Measurements from ENCODE around the gene DPM1. TPM values are rescaled to one million over a fixed set of nuclear protein-coding genes. Genes with fewer than 3 reads are reported as not detected.

Gene DPM1
- total and polyA plus RNA-seq, 2 of the 8 experiments (the other 6 are each of a cell fraction or from before 2014, with no cell fraction given) = 42.3 to 57.0 TPM

DNA sequence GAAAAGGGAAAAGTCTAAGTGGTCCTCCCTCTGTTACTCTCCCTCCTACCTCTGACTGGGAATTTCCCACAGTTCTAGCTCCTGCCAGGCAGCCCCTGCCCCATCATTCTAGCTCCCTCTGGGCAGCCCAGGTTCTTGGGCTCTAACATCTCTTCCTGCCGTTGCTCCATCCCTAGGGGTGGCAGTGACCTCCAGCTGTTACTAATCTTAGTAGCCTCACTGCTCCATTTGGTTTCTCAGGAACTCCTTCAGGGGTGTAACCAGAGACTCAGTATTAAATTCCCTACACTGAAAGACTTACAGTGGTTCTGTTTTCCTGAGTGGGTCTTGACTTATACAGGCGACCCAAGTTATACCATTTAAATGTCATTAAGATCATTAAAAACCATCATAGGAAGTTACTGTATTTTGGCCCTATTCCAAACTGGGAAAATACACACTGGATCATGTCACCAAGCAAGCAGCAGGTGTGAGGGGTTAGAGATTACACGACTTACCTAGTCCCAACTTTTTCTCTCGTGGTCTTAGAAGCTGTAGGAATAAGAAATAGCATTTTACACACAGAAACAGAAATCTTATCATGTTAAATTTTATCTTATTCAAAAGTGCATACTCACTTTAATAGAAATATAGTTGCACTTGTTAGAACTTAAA lies 10.1 kb downstream of the DPM1 start:
- Histone ChIP-seq H3K79me1 (ENCODE audit: low read depth, low read length) (no peaks in the 10 kb centered on the region), H3K27ac (ENCODE audit: low read depth, low read length) (no peak overlapping the region), H2BK12ac (ENCODE audit: low read depth, low read length) (no peak overlapping the region), H3K18ac (ENCODE audit: extremely low read depth, low read length) (no peak overlapping the region), H4K5ac (ENCODE audit: insufficient read length, low read depth, low read length) (no peak overlapping the region), H3K27me3 (replicated peaks in 1 of 4; ENCODE audit: control insufficient read depth in 3 of 4, extremely low read depth in 1 of 4, insufficient read depth in 3 of 4, low read length in 3 of 4) (no peaks in the 10 kb centered on the region), H3K4me2 (ENCODE audit: insufficient read depth in 1 of 2, low read depth in 2 of 2, low read length in 2 of 2) (no peak overlapping the region), H3K4me1 (replicated peaks in 1 of 4; ENCODE audit: control insufficient read depth in 3 of 4, insufficient read depth in 4 of 4, low read length in 3 of 4) (no peaks in the 10 kb centered on the region), H3K79me2 (ENCODE audit: control insufficient read depth in 1 of 2, insufficient read depth in 2 of 2, low read length in 2 of 2) (peaks cover 0 to 20% of the 10 kb centered on the region in 2 experiments; a peak in 2 of 4 replicates), H3K56ac (replicated peaks; ENCODE audit: insufficient read length, low read depth, low read length) (no peak overlapping the region), H3K4ac (replicated peaks; ENCODE audit: insufficient read length, low read depth, low read length) (no peak overlapping the region), H2BK5ac (ENCODE audit: low read depth, low read length) (no peak overlapping the region), H2AFZ (ENCODE audit: low read length) (no peak overlapping the region), H4K91ac (replicated peaks; ENCODE audit: insufficient read length, low read length) (no peak overlapping the region), H2AK5ac (ENCODE audit: low read depth, low read length) (no peak overlapping the region), H3K14ac (ENCODE audit: insufficient read length) (no peak overlapping the region), H2BK15ac (ENCODE audit: low read length) (no peak overlapping the region), H4K8ac (ENCODE audit: extremely low read depth, insufficient read depth, low read length) (no peak overlapping the region), H3K23me2 (ENCODE audit: low read depth, low read length) (no peaks in the 10 kb centered on the region), H3K23ac (ENCODE audit: insufficient read length) (no peak overlapping the region), H3K36me3 (ENCODE audit: control insufficient read depth in 2 of 4, insufficient read depth in 4 of 4, low read length in 3 of 4) (peaks cover 21 to 75% (median 52%) of the 10 kb centered on the region in 4 experiments), H2BK120ac (replicated peaks; ENCODE audit: low read depth, low read length) (no peak overlapping the region), H3K9me3 (ENCODE audit: insufficient read depth in 2 of 2, low read depth in 1 of 2, low read length in 1 of 2) (no peaks in the 10 kb centered on the region), H2BK20ac (ENCODE audit: low read length) (no peak overlapping the region), H3K9ac (replicated peaks in 1 of 4; ENCODE audit: extremely low read depth in 1 of 4, low read depth in 3 of 4, low read length in 3 of 4) (no peak overlapping the region), H4K20me1 (replicated peaks in 1 of 2; ENCODE audit: control insufficient read depth in 1 of 2, insufficient read depth in 2 of 2, low read length in 2 of 2) (peaks cover 0 to 2% of the 10 kb centered on the region in 2 experiments), H3K4me3 (ENCODE audit: extremely low read depth in 1 of 4, insufficient read depth in 2 of 4, low read depth in 3 of 4, low read length in 4 of 4) (no peak overlapping the region)
- WGBS, 2 experiments (ENCODE audit: extremely low coverage in 1 of 2, insufficient coverage in 1 of 2, insufficient read length in 1 of 2, insufficient replicate concordance in 2 of 2, low coverage in 1 of 2, low lambda C conversion rate in 2 of 2, missing lambda C conversion rate in 1 of 2) = 82% methylated on average over 4 of the region's 4 CpGs; no CpG with 5 or more reads in 1 of the 2 experiments
- FAIRE-seq = no peak
- no peak for DNase-seq (ENCODE audit: low read depth in 1 of 2, low spot score in 2 of 2)
- ChIA-PET CTCF (ENCODE audit: partially characterized antibody) (no interaction called here), POLR2A (ENCODE audit: partially characterized antibody) (interaction anchor here (1.0 to 1.2 kb wide), 3 partner anchors 10 to 20 kb away, joined by 3 to 6 read pairs (median 5); partner anchors contain the start of genes DPM1 and MOCS3)
- TF ChIP-seq ZNF274 (IDR thresholded peaks at IDR 0.05; ENCODE audit: borderline replicate concordance, extremely low read depth, low read length) = no peak
- no peak for TF ChIP-seq RAD21 (IDR thresholded peaks at IDR 0.05 in 1 of 2, conservative IDR thresholded peaks at IDR 0.05 in 1 of 2; ENCODE audit: low read depth in 2 of 2, low read length in 2 of 2)
